Fibroblast of villous mesenchyme (primary cell): ENCODE results near the gene SHKBP1. TPM values are rescaled to one million over a fixed set of nuclear protein-coding genes. Genes with fewer than 3 reads are reported as not detected.

Experiments
- DNase-seq: peaks from one replicate; pipeline ENCODE4 v3.0.0-alpha.2; 2010; ENCODE audit warnings: low read depth
- H3K4me3 ChIP-seq: 2 replicates; pipeline ENCODE4 v1.5.1; 2011; ENCODE audit warnings: low read depth, mild to moderate bottlenecking, low read length
- total RNA-seq: library from RNA; depleted of rRNA; stranded (reverse); fragments of >200 nt; gene quantifications from 2 replicates; pipeline ENCODE4 v1.2.3, GENCODE V29; 2012
- TF ChIP-seq, protein P1 (sequence below): IDR thresholded peaks from 2 replicates; pipeline ENCODE4 v1.5.1; 2012; ENCODE audit warnings: low read depth, mild to moderate bottlenecking, low read length; ENCODE audit not compliant: insufficient read depth

SHKBP1 gene
- total RNA-seq, 1 donor: 17.7 TPM

DNA sequence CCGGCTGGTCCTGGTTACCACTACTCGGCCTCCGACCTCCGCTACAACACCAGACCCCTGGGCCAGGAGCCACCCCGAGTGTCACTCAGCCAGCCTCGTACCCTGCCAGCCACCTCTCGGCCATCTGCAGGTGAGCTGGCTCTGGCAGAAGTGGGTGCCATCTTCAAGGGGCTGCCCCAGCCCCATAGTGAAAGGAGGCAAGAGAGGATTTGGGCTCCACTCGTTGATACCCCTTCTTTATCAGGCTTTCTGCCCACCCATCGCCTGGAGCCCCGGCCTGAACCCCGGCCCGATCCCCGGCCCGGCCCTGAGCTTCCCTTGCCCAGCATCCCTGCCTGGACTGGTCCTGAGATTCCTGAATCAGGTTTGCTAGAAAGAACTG, 31.6 kb downstream of the SHKBP1 start:
- TF ChIP-seq, protein P1, sequence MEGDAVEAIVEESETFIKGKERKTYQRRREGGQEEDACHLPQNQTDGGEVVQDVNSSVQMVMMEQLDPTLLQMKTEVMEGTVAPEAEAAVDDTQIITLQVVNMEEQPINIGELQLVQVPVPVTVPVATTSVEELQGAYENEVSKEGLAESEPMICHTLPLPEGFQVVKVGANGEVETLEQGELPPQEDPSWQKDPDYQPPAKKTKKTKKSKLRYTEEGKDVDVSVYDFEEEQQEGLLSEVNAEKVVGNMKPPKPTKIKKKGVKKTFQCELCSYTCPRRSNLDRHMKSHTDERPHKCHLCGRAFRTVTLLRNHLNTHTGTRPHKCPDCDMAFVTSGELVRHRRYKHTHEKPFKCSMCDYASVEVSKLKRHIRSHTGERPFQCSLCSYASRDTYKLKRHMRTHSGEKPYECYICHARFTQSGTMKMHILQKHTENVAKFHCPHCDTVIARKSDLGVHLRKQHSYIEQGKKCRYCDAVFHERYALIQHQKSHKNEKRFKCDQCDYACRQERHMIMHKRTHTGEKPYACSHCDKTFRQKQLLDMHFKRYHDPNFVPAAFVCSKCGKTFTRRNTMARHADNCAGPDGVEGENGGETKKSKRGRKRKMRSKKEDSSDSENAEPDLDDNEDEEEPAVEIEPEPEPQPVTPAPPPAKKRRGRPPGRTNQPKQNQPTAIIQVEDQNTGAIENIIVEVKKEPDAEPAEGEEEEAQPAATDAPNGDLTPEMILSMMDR: no peak
- DNase-seq: no peak

DNA sequence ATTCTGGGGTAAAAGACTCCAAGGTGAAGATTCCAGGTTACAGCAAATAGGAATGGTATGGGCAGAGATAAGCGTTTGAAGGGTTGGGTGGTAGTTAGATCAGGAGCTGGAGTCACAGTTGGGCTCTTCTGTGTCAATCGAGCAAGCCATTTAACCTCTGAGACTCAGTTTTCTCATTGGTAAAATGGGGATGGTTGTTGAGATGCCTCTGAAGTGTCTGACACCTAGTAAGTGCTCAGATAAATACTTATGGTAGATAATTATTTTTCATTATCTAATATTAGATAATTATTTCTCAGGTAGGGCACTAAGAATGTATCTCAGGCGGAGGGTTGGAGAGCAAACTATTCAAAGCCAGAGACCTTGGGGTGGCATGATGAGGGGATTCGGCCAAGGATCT, 32.3 kb downstream of the SHKBP1 start:
- DNase-seq: no peak

More for the DNA sequence above, 31.6 kb downstream of the SHKBP1 start:
- no peak overlapping the region for H3K4me3 ChIP-seq

DNA sequence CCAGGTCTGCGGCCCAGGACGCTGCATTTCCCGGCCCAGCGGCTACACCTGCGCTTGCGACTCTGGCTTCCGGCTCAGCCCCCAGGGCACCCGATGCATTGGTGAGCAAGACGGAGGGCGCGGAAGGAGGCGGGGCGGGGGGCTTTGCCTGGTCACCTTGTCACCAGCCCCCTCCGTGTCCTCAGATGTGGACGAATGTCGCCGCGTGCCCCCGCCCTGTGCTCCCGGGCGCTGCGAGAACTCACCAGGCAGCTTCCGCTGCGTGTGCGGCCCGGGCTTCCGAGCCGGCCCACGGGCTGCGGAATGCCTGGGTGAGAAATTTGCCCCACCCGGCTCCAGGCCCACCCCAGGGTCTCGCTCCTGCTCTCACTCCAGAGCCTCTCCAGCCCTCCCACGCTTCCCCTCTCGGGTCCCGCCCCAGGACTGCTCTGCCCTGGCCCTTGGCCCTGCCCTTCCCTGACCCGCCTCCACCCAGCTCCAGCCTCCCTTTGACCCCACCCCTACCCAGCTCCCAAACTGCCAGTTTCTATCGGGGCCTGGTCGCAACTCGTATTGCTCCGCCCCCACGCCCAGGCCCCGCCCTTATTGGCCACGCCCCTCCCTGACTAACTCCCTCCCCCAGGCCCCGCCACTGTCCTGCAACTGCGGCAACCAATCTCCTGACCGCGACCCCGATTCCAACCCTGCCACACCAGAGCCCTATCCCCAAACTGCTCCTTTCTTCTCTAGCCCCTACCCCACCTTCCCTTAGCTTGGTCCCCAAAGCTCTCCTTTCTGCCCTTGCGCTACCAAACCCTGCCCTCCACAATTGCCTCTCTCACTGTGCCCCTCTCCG, 33.1 kb downstream of the SHKBP1 start:
- H3K4me3 ChIP-seq: peak overlapping the region; percentile 52
- TF ChIP-seq, protein P1: no peak
- peak; percentile 84 for DNase-seq

More for the DNA sequence above, 32.3 kb downstream of the SHKBP1 start:
- TF ChIP-seq, protein P1: no peak
- H3K4me3 ChIP-seq: no peak overlapping the region

DNA sequence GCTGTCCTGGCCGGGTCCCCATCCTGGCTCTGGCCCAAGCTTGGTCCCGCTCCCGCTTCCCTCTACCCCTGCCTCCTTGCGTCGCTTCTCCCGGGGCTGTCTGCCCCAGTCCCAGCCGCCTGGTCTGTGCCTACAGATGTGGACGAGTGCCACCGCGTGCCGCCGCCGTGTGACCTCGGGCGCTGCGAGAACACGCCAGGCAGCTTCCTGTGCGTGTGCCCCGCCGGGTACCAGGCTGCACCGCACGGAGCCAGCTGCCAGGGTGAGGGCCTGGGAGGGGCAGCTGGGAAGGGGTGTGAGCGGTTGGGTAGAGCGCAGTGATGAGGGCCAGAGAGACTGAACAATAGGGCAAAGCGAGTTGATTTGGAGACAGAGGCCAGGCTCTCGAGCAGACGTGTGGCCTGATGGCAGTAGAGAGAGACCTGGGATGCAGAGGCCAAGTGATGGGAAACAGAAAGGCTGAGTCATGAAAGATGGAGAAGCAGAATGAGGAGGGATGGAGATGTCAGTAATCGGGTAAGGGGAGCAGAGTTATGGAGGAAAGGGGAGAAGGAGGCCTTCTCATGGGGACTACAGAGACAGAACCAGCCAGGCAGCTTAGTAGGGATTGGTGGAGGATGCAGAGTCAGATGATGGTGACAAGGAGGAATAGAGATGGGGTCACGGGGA, 33.9 kb downstream of the SHKBP1 start:
- TF ChIP-seq, protein P1: no peak
- DNase-seq: no peak
- peak overlapping the region; percentile 21 for H3K4me3 ChIP-seq

DNA sequence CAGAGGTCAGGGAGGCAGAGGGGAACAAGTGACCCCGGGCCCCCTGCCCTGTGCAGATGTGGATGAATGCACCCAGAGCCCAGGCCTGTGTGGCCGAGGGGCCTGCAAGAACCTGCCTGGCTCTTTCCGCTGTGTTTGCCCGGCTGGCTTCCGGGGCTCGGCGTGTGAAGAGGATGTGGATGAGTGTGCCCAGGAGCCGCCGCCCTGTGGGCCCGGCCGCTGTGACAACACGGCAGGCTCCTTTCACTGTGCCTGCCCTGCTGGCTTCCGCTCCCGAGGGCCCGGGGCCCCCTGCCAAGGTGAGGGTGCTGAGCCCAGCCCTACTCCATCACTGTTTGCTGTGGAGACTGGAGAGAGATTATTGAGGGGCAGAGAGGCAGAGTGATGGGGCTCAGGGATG, 34.4 kb downstream of the SHKBP1 start:
- no peak for DNase-seq
- H3K4me3 ChIP-seq: no peak overlapping the region
- TF ChIP-seq, protein P1: no peak

DNA sequence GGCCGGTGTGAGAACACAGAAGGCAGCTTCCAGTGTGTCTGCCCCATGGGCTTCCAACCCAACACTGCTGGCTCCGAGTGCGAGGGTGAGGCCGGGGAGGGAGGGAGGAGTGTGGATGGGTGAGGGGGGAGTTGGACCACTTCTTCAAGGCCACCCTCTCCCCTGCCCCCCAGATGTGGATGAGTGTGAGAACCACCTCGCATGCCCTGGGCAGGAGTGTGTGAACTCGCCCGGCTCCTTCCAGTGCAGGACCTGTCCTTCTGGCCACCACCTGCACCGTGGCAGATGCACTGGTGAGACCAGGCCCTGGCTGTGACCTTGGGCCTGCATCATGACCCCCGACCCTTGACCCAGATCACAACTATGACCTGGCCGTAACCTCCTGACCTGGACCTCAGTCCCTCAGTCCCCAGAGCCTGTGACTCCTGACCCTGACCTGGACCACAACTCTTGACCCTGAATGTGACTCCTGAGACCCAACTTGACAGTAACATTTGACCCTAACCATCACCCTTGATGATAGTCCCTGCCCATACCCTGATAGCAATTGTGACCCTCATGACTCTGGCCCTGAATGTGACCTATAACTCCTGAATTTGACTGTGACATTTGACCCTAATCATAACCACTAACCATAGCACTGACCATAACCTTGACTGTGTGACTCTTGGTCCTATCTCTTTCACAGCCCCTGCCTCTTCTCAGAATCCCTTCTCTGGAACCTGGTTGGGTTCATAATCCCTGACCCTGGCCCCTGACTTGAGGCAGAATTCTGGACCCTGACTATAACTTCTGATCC, 35.4 kb downstream of the SHKBP1 start:
- H3K4me3 ChIP-seq: no peak overlapping the region
- TF ChIP-seq, protein P1: no peak
- no peak for DNase-seq
